PC-3 (cell line): ENCODE results near the gene LGMN.
"Not testable (repeated sequence)": the region's sequence is repeated elsewhere in the genome, so short reads cannot be mapped to it uniquely, and the experiment has no call there.

Experiments
- CTCF ChIP-seq: fragments of 300-600 bp; sonication (generic); conservative IDR thresholded peaks from 2 replicates; pipeline ENCODE4 v1.5.1; 2017; ENCODE audit warnings: antibody characterized with exemption, low read depth, mild to moderate bottlenecking, low read length
- EZH2 ChIP-seq: fragments of 300-600 bp; sonication (generic); IDR thresholded peaks from one replicate; pipeline ENCODE4 v1.6.1; 2017; ENCODE audit warnings: antibody characterized with exemption, mild to moderate bottlenecking, low read length; ENCODE audit not compliant: unreplicated experiment
- EZH2phosphoT487 ChIP-seq: fragments of 300-600 bp; sonication (generic); IDR thresholded peaks from 2 replicates; pipeline ENCODE4 v1.6.1; 2018; ENCODE audit warnings: mild to moderate bottlenecking, antibody characterized with exemption, low read length, borderline replicate concordance

GRCh38 chr14:92763666-92764631, 15.5 kb upstream of the LGMN start:
- TF ChIP-seq CTCF, EZH2, EZH2phosphoT487: not testable (repeated sequence)
